NCI-H774 (cell line): Measurements from ENCODE around the gene RASGEF1C.

Experiments used
- DNase-seq: peaks from one replicate; lab custom pipeline; 2025; lab: John Stamatoyannopoulos, UW

The RASGEF1C gene

GRCh38 chr5:180081481-180081880 is 127.5 kb downstream of the RASGEF1C start:
- DNase-seq, result no peak

- no peak for DNase-seq
These were observed 128.3 kb downstream of the RASGEF1C start for GRCh38 chr5:180080486-180081280.

GRCh38 chr5:180079702-180080466 is 129.1 kb downstream of the RASGEF1C start:
- DNase-seq, result no peak

GRCh38 chr5:180078348-180078747 is 130.7 kb downstream of the RASGEF1C start:
- DNase-seq, result no peak

GRCh38 chr5:180077594-180078284 is 131.3 kb downstream of the RASGEF1C start:
- no peak for DNase-seq

- DNase-seq, result no peak
These were observed 133.3 kb downstream of the RASGEF1C start for GRCh38 chr5:180075703-180076102.

GRCh38 chr5:180074462-180074861 is 134.5 kb downstream of the RASGEF1C start:
- no peak for DNase-seq

GRCh38 chr5:180072556-180072955 is 136.5 kb downstream of the RASGEF1C start:
- DNase-seq, result no peak

- no peak for DNase-seq
These were observed 136.8 kb downstream of the RASGEF1C start for GRCh38 chr5:180072256-180072548.

GRCh38 chr5:180071531-180072255 is 137.3 kb downstream of the RASGEF1C start, which contains the start of gene RNF130:
RNF130 (minus strand) TSS chr5:180071759; CDS start chr5:180071702, 57 bp downstream.
- peak; percentile 90 for DNase-seq

- DNase-seq, result peak; percentile 48
These were observed 138.1 kb downstream of the RASGEF1C start for GRCh38 chr5:180070756-180071530.

GRCh38 chr5:180069589-180070247 is 139.3 kb downstream of the RASGEF1C start:
- DNase-seq, result no peak

- no peak for DNase-seq
These were observed 140.4 kb downstream of the RASGEF1C start for GRCh38 chr5:180068519-180069090.

- no peak for DNase-seq
These were observed 141.0 kb downstream of the RASGEF1C start for GRCh38 chr5:180067986-180068385.

- DNase-seq, result no peak
These were observed 148.8 kb downstream of the RASGEF1C start for GRCh38 chr5:180060192-180060591.

GRCh38 chr5:180059326-180059725 is 149.7 kb downstream of the RASGEF1C start:
- DNase-seq, result no peak

- DNase-seq, result no peak
These were observed 152.9 kb downstream of the RASGEF1C start for GRCh38 chr5:180056153-180056552.

GRCh38 chr5:180054226-180054625 is 154.8 kb downstream of the RASGEF1C start:
- DNase-seq, result no peak

- no peak for DNase-seq
These were observed 155.9 kb downstream of the RASGEF1C start for GRCh38 chr5:180053061-180053602.

- DNase-seq, result no peak
These were observed 156.7 kb downstream of the RASGEF1C start for GRCh38 chr5:180052211-180052818.
